Endothelial cell of umbilical vein (primary cell): ENCODE data around the gene CCDC57. TPM values are rescaled to one million over a fixed set of nuclear protein-coding genes. Genes with fewer than 3 reads are reported as not detected.

Experiments
- BruUV-seq: library from RNA; stranded (reverse); fragments of 400-500 nt; replicated peaks from 2 replicates; lab custom pipeline; 2021; lab: Mats Ljungman, UMichigan
- CTCF ChIA-PET: fragments of 300-600, 350-600 bp; sonication (Branson Sonifier 250); formaldehyde crosslinking; loops from one replicate; lab custom pipeline; 2021; ENCODE audit warnings: antibody characterized with exemption, inconsistent platforms; lab: Charles Lee
- POLR2A ChIA-PET: fragments of 300-600, 350-600 bp; sonication (Branson Sonifier 250); formaldehyde crosslinking; loops from one replicate; lab custom pipeline; 2021; ENCODE audit warnings: antibody characterized with exemption, inconsistent platforms; lab: Charles Lee
- DNase-seq: peaks from one replicate; pipeline ENCODE4 v3.0.0-alpha.2; 2011; ENCODE audit warnings: low read depth, low spot score
- FAIRE-seq: peaks from 2 replicates; lab custom pipeline; 2011; peaks lifted over from hg19 to GRCh38; lab: Jason Lieb, UNC
- H2AFZ ChIP-seq: 2 replicates; pipeline ENCODE4 v1.6.0; 2012; ENCODE audit warnings: low read depth, low read length, control low read depth, inconsistent platforms
- H3K27ac ChIP-seq: 2 replicates; pipeline ENCODE4 v1.5.1; 2011; ENCODE audit warnings: low read depth, mild to moderate bottlenecking, control low read depth, low read length, moderate library complexity; ENCODE audit not compliant: insufficient read depth
- H3K27me3 ChIP-seq, 2 experiments: 2 replicates each; pipeline versions ENCODE4 v1.6.0 to v1.6.1; 2011; ENCODE audit warnings: low read length in 2 of 2, mixed read lengths in 1 of 2; ENCODE audit not compliant: control insufficient read depth in 2 of 2, insufficient read depth in 2 of 2
- H3K36me3 ChIP-seq, 2 experiments: 2 replicates in 1 of 2; 3 replicates in 1 of 2; pipeline ENCODE4 v1.5.1; 2011; ENCODE audit warnings: low read length in 2 of 2, mild to moderate bottlenecking in 1 of 2, moderate library complexity in 1 of 2; ENCODE audit not compliant: control insufficient read depth in 2 of 2, insufficient read depth in 2 of 2; ENCODE audit errors: extremely low read depth in 1 of 2
- H3K4me1 ChIP-seq: 3 replicates; pipeline ENCODE4 v1.5.1; 2011; ENCODE audit warnings: mild to moderate bottlenecking, low read length; ENCODE audit not compliant: control insufficient read depth, insufficient read depth; ENCODE audit errors: extremely low read depth
- H3K4me2 ChIP-seq: 2 replicates; pipeline ENCODE4 v1.6.1; 2011; ENCODE audit warnings: low read length, control low read depth, mixed read lengths; ENCODE audit not compliant: insufficient read depth
- H3K4me3 ChIP-seq, 3 experiments: fragments of 200-600 bp in 1 of 3; sonication (generic), shearing (Covaris generic) in 1 of 3; replicated peaks in 1 of 3; 2 replicates each; pipeline ENCODE4 v1.5.1; 2011 to 2016; ENCODE audit warnings: control low read depth in 3 of 3, low read length in 3 of 3, mild to moderate bottlenecking in 2 of 3, inconsistent platforms in 1 of 3, low read depth in 1 of 3, moderate library complexity in 1 of 3; ENCODE audit not compliant: insufficient read depth in 1 of 3
- H3K79me2 ChIP-seq: 2 replicates; pipeline ENCODE4 v1.6.0; 2012; ENCODE audit warnings: low read length, inconsistent platforms; ENCODE audit not compliant: control insufficient read depth, insufficient read depth
- H3K9ac ChIP-seq: replicated peaks from 2 replicates; pipeline ENCODE3; 2011; ENCODE audit warnings: low read length, control low read depth; ENCODE audit not compliant: insufficient read depth; ENCODE audit errors: extremely low read depth
- H3K9me1 ChIP-seq: replicated peaks from 3 replicates; pipeline ENCODE4 v1.6.0; 2011; ENCODE audit warnings: mild to moderate bottlenecking, low read length; ENCODE audit not compliant: control insufficient read depth, insufficient read depth; ENCODE audit errors: extremely low read depth
- H3K9me3 ChIP-seq: replicated peaks from 2 replicates; pipeline ENCODE4 v1.5.1; 2012; ENCODE audit warnings: low read length, inconsistent platforms; ENCODE audit not compliant: control insufficient read depth, insufficient read depth
- H4K20me1 ChIP-seq: replicated peaks from 2 replicates; pipeline ENCODE3; 2011; ENCODE audit warnings: mild to moderate bottlenecking, low read length; ENCODE audit not compliant: control insufficient read depth, insufficient read depth; ENCODE audit errors: extremely low read depth
- CTCF ChIP-seq, 2 donors: IDR thresholded peaks; 1 replicate in 1 of 2; 2 replicates in 1 of 2; pipeline ENCODE4 v1.5.1; 2011; ENCODE audit warnings: low read length in 2 of 2, mild to moderate bottlenecking in 2 of 2, moderate library complexity in 2 of 2, control low read depth in 1 of 2, inconsistent platforms in 1 of 2, low read depth in 1 of 2; ENCODE audit not compliant: insufficient read depth in 1 of 2; ENCODE audit errors: extremely low read depth in 1 of 2
- EZH2 ChIP-seq: IDR thresholded peaks from 2 replicates; pipeline ENCODE4 v1.6.1; 2012; ENCODE audit warnings: borderline replicate concordance, low read depth, mild to moderate bottlenecking, moderate library complexity, low read length, inconsistent platforms; ENCODE audit not compliant: severe bottlenecking
- FOS ChIP-seq: IDR thresholded peaks from 2 replicates; pipeline ENCODE4 v1.6.1; 2011; ENCODE audit warnings: mild to moderate bottlenecking, low read length, moderate library complexity, borderline replicate concordance; ENCODE audit not compliant: insufficient read depth
- GATA2 ChIP-seq: IDR thresholded peaks from 2 replicates; pipeline ENCODE4 v1.7.0; 2011; ENCODE audit warnings: low read depth, mild to moderate bottlenecking, moderate library complexity, mixed read lengths, low read length; ENCODE audit not compliant: insufficient read length, insufficient read depth
- JUN ChIP-seq: IDR thresholded peaks from 2 replicates; pipeline ENCODE4 v1.6.1; 2011; ENCODE audit warnings: borderline replicate concordance, low read depth; ENCODE audit not compliant: insufficient read length, insufficient read depth
- MAX ChIP-seq: IDR thresholded peaks from 2 replicates; pipeline ENCODE4 v1.6.1; 2011; ENCODE audit not compliant: insufficient read depth, insufficient read length
- MYC ChIP-seq: IDR thresholded peaks from one replicate; pipeline ENCODE4 v1.6.1; 2011; ENCODE audit warnings: mild to moderate bottlenecking, low read depth, low read length
- POLR2A ChIP-seq: IDR thresholded peaks from 2 replicates; pipeline ENCODE4 v1.6.1; 2012; ENCODE audit warnings: low read depth, mild to moderate bottlenecking, control low read depth, low read length
- POLR2AphosphoS5 ChIP-seq: IDR thresholded peaks from 2 replicates; pipeline ENCODE4 v1.6.1; 2012; ENCODE audit warnings: low read depth, mild to moderate bottlenecking, control low read depth, low read length, moderate library complexity; ENCODE audit not compliant: insufficient read depth
- dilution Hi-C: fragments of 300-500 bp; cut with MboI; formaldehyde crosslinking; loops from one replicate; pipeline ENCODE4 v1.15.0; 2019; ENCODE audit warnings: low sequenced_read_pairs; ENCODE audit not compliant: extremely low pct_ligation_motif_present
- intact Hi-C: fragments of 100-400 bp; cut with micrococcal nuclease; formaldehyde crosslinking; loops from one replicate; pipeline ENCODE4 v1.10.0; 2022
- polyA plus RNA-seq, 4 experiments: library from polyadenylated mRNA; depleted of rRNA in 3 of 4; stranded (reverse) in 3 of 4; unstranded in 1 of 4; fragments of >200 nt; gene quantifications; 2 replicates each; pipeline versions ENCODE4 v1.2.1 to v1.2.3, GENCODE V29; 2011 to 2012; ENCODE audit warnings: missing spikeins in 1 of 4
- total RNA-seq: library from RNA; stranded (reverse); gene quantifications from 2 replicates; pipeline ENCODE4 v1.2.3, GENCODE V29; 2021

The CCDC57 gene
- total and polyA plus RNA-seq, 2 donors (not counting 3 experiments of a cell fraction or from before 2014, with no cell fraction given), result 18.6 to 31.6 TPM

- TF ChIP-seq MYC (no peak), EZH2 (no peak), POLR2A (no peak), MAX (no peak), GATA2 (no peak), JUN (no peak), FOS (no peak), POLR2AphosphoS5 (no peak), CTCF (IDR thresholded peaks at IDR 0.05; ENCODE audit: extremely low read depth in 1 of 2, insufficient read depth in 1 of 2, low read depth in 1 of 2, low read length in 2 of 2) (peak; percentile 7 to 37)
- no peaks in the 10 kb centered on the region for H3K9me1 ChIP-seq
These were observed 105.2 kb downstream of the CCDC57 start for GRCh38 chr17:82107341-82107860.

More at GRCh38 chr17:82107341-82107860, 105.2 kb downstream of the CCDC57 start:
- Histone ChIP-seq H3K4me1 (peaks cover 10% of the 10 kb centered on the region), H2AFZ (no peak overlapping the region), H3K9ac (no peak overlapping the region), H3K4me3 (no peak overlapping the region), H3K79me2 (no peaks in the 10 kb centered on the region), H3K9me3 (no peaks in the 10 kb centered on the region), H3K4me2 (no peak overlapping the region), H3K27ac (no peak overlapping the region), H4K20me1 (no peaks in the 10 kb centered on the region), H3K36me3 (no peaks in the 10 kb centered on the region), H3K27me3 (no peaks in the 10 kb centered on the region)
- DNase-seq, result no peak
- dilution Hi-C loops, result no loop called here
- POLR2A ChIA-PET, result interaction anchor here (1.8 kb wide), 1 partner anchor 9 kb away, joined by 9 read pairs; the partner anchor contains the start of gene FASN
- no TSS peak for BruUV-seq
- no peak for FAIRE-seq
- CTCF ChIA-PET, result interaction anchor here (0.8 to 2.2 kb wide), 3 partner anchors 57 to 77 kb away, joined by 3 to 11 read pairs (median 5); no protein-coding TSS in a partner anchor
- intact Hi-C loops, result no loop called here
